ENCODE data around the gene OSTF1. TPM values are rescaled to one million over a fixed set of nuclear protein-coding genes. Genes with fewer than 3 reads are reported as not detected.

The OSTF1 gene
- total and polyA plus RNA-seq, 2 experiments from 2014 or later: 15.6 to 24.0 TPM

DNA sequence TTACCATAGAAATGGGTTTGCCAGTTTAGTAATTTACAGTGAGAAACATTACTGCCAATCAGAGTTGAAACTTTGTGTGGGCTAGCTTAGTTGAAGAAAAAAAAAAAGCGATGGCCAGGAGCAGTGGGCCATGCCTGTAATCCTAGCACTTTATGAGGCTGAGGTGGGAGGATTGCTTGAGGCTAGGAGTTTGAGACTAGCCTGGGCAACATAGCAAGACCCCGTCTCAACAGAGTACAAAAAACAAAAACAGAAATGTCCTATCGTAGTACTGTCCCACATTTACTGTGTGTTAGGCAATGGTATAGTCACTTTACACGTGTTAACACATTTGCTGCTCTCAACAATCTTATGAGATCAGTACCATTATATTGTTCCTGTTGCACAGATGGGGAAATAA lies 2.3 kb downstream of the OSTF1 start:
- 0 out of 2 replicates have a peak, but pooled peaks cover 7% of the 10 kb centered on the region for H4K20me1 ChIP-seq (replicated peaks; ENCODE audit: insufficient read depth)
- no peaks in the 10 kb centered on the region for H3F3A ChIP-seq (replicated peaks; ENCODE audit: low read depth)
- H3K4me2 ChIP-seq: no peak overlapping the region
- ATAC-seq (no peak), DNase-seq (ENCODE audit: low spot score) (no peak)
- peaks cover 40% of the 10 kb centered on the region for H3K79me2 ChIP-seq (replicated peaks; ENCODE audit: insufficient read depth)
- no peak overlapping the region for H3K27ac ChIP-seq (ENCODE audit: low read depth)
- no peak overlapping the region for H3K27ac Mint-ChIP-seq
- peaks cover 8% of the 10 kb centered on the region for H3K27me3 Mint-ChIP-seq (ENCODE audit: insufficient read depth, low read depth, poor library complexity)
- H3K4me3 ChIP-seq: no peak overlapping the region
- H3K36me3 ChIP-seq (ENCODE audit: insufficient read depth): no peaks in the 10 kb centered on the region
- no peaks in the 10 kb centered on the region; the same call in 2 of the 3 replicates for H3K9me3 Mint-ChIP-seq
- TF ChIP-seq, protein P1, sequence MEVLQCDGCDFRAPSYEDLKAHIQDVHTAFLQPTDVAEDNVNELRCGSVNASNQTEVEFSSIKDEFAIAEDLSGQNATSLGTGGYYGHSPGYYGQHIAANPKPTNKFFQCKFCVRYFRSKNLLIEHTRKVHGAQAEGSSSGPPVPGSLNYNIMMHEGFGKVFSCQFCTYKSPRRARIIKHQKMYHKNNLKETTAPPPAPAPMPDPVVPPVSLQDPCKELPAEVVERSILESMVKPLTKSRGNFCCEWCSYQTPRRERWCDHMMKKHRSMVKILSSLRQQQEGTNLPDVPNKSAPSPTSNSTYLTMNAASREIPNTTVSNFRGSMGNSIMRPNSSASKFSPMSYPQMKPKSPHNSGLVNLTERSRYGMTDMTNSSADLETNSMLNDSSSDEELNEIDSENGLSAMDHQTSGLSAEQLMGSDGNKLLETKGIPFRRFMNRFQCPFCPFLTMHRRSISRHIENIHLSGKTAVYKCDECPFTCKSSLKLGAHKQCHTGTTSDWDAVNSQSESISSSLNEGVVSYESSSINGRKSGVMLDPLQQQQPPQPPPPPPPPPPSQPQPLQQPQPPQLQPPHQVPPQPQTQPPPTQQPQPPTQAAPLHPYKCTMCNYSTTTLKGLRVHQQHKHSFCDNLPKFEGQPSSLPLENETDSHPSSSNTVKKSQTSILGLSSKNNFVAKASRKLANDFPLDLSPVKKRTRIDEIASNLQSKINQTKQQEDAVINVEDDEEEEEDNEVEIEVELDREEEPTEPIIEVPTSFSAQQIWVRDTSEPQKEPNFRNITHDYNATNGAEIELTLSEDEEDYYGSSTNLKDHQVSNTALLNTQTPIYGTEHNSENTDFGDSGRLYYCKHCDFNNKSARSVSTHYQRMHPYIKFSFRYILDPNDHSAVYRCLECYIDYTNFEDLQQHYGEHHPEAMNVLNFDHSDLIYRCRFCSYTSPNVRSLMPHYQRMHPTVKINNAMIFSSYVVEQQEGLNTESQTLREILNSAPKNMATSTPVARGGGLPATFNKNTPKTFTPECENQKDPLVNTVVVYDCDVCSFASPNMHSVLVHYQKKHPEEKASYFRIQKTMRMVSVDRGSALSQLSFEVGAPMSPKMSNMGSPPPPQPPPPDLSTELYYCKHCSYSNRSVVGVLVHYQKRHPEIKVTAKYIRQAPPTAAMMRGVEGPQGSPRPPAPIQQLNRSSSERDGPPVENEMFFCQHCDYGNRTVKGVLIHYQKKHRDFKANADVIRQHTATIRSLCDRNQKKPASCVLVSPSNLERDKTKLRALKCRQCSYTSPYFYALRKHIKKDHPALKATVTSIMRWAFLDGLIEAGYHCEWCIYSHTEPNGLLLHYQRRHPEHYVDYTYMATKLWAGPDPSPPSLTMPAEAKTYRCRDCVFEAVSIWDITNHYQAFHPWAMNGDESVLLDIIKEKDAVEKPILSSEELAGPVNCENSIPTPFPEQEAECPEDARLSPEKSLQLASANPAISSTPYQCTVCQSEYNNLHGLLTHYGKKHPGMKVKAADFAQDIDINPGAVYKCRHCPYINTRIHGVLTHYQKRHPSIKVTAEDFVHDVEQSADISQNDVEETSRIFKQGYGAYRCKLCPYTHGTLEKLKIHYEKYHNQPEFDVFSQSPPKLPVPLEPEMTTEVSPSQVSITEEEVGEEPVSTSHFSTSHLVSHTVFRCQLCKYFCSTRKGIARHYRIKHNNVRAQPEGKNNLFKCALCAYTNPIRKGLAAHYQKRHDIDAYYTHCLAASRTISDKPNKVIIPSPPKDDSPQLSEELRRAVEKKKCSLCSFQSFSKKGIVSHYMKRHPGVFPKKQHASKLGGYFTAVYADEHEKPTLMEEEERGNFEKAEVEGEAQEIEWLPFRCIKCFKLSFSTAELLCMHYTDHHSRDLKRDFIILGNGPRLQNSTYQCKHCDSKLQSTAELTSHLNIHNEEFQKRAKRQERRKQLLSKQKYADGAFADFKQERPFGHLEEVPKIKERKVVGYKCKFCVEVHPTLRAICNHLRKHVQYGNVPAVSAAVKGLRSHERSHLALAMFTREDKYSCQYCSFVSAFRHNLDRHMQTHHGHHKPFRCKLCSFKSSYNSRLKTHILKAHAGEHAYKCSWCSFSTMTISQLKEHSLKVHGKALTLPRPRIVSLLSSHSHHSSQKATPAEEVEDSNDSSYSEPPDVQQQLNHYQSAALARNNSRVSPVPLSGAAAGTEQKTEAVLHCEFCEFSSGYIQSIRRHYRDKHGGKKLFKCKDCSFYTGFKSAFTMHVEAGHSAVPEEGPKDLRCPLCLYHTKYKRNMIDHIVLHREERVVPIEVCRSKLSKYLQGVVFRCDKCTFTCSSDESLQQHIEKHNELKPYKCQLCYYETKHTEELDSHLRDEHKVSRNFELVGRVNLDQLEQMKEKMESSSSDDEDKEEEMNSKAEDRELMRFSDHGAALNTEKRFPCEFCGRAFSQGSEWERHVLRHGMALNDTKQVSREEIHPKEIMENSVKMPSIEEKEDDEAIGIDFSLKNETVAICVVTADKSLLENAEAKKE (CRISPR knock-in tag; IDR thresholded peaks at IDR 0.05): no peak
- TF ChIP-seq EZH2 (IDR thresholded peaks at IDR 0.05; ENCODE audit: low read depth, unreplicated experiment) (no peak), ZNF331 (CRISPR knock-in tag; IDR thresholded peaks at IDR 0.05; ENCODE audit: low read depth) (no peak), JUNB (IDR thresholded peaks at IDR 0.05; ENCODE audit: unreplicated experiment) (no peak), REST (IDR thresholded peaks at IDR 0.05; ENCODE audit: unreplicated experiment) (no peak), NANOG (IDR thresholded peaks at IDR 0.05; ENCODE audit: borderline replicate concordance) (no peak), POLR2AphosphoS5 (IDR thresholded peaks at IDR 0.05; ENCODE audit: low read depth) (no peak), ZNF114 (CRISPR knock-in tag; IDR thresholded peaks at IDR 0.05) (no peak), CTCF (conservative IDR thresholded peaks at IDR 0.05; ENCODE audit: low read depth in 2 of 2) (no peak), CREB1 (CRISPR knock-in tag; IDR thresholded peaks at IDR 0.05; ENCODE audit: low read depth) (no peak), ETS1 (IDR thresholded peaks at IDR 0.05) (no peak), STAT1 (IDR thresholded peaks at IDR 0.05; ENCODE audit: unreplicated experiment) (no peak), EZH2phosphoT487 (IDR thresholded peaks at IDR 0.05; ENCODE audit: unreplicated experiment) (no peak)
- H3K4me1 ChIP-seq (ENCODE audit: insufficient read depth): peaks cover 39% of the 10 kb centered on the region
- peaks cover 29% of the 10 kb centered on the region for H3K4me1 Mint-ChIP-seq
- H3K36me3 Mint-ChIP-seq (ENCODE audit: low read depth): no peaks in the 10 kb centered on the region
- H2AFZ ChIP-seq: no peak overlapping the region
- peaks cover 5% of the 10 kb centered on the region; the same call in 1 of the 2 replicates for H3K27me3 ChIP-seq (ENCODE audit: insufficient read depth)
- H3K4me3 Mint-ChIP-seq: no peak overlapping the region
- H3K9me2 ChIP-seq (ENCODE audit: insufficient read depth): no peaks in the 10 kb centered on the region
